Stimulated activated CD8-positive, alpha-beta memory T cell treated with anti-CD3 and anti-CD28 coated beads, Interleukin-4, amount 100 ng/mL, for 4 hours (primary cell): ENCODE data around the gene PAX6.

Source experiments
- DNase-seq, 2 donors: peaks; one replicate each; pipeline ENCODE4 v3.0.0-alpha.2; 2020; ENCODE audit warnings: low read depth in 2 of 2, low spot score in 1 of 2

Gene PAX6

GRCh38 chr11:31810779-31811647 is at the start of gene PAX6:
PAX6 (minus strand) TSS chr11:31811322; CDS start chr11:31806411, 4,911 bp downstream.
- DNase-seq, result no peak

DNA sequence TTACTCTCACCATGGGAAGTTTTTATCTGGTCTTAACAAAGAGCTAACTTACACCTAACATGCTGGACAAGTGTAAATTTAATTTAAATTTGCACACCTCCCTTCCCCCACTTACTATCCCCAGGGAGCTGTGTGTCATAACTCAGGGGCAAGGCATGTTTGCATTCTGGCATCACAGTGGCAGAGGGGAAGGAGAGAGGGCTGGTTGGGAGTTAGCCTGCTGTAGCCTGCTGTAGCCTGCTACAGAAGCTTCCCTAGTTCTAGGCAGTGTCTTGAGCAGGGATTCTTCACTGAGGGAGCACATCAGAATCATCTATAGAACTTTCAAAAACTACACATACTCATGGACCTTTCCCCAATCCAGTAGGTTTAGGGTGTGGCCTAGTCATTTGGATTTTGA is 49.3 kb upstream of the PAX6 start:
- DNase-seq, result no peak

DNA sequence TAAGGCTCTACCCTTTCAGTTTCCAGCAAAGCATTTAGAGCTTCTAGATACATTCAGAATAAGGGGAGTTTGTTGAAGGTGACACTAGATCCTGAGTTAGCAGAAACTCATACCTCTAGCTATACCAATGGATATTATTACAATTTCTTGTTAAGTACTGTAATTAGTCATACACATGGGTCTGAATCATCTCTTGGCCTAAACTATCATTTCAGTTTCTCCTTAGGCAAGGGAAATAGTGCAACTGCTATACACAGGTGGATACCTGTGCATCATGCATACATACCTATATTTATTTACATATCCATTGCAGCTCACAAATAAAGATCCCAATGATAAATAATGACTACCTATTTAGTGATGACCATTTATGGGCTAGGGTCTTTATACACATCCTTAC is 45.1 kb upstream of the PAX6 start:
- DNase-seq, result no peak

- DNase-seq, result no peak
These were observed 44.3 kb upstream of the PAX6 start for GRCh38 chr11:31855466-31855865.

- DNase-seq, result no peak
These were observed 39.2 kb upstream of the PAX6 start for GRCh38 chr11:31850365-31850764.

GRCh38 chr11:31847761-31848160 is 36.6 kb upstream of the PAX6 start:
- no peak for DNase-seq

- DNase-seq, result no peak
These were observed 34.2 kb upstream of the PAX6 start for GRCh38 chr11:31845331-31845730.

GRCh38 chr11:31844351-31844750 is 33.2 kb upstream of the PAX6 start:
- DNase-seq, result no peak

DNA sequence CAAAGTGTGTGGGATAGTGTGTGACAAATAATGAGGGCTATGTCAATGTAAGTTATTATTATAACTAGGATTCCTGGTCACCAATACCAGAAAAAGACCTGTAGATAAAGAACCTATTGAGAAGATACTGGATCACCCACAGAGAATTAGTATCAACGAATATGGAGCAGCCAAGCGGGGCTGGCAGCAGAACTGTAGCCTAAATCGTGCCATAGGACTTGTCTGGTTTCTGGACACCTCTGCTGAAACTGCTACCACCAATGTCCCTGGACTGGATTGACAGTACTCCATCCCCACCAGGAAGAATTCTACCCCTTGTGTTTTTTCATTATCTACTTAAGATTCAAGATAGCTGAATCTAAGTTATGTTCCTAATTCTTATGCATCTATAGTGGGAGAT is 30.3 kb upstream of the PAX6 start:
- DNase-seq, result no peak

DNA sequence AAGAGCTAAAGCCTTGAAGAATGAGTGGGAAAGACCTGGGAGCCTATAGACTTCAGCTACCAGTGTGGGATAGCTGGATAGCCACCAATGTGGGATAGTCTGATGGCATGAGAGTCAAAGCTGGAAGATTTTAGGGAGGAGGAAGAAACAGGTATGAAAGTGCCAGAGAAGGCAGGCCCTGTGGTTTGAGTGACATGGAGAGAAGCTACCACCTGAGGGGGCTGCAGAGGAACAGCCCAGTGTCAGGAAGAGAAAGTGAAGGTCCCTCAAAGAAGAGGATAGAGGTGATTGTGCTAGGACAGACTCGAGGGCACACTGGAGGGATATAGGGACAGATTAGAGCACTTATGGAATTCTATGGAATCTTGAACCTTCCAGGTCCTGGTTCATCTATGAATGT is 23.1 kb upstream of the PAX6 start:
- DNase-seq, result no peak

DNA sequence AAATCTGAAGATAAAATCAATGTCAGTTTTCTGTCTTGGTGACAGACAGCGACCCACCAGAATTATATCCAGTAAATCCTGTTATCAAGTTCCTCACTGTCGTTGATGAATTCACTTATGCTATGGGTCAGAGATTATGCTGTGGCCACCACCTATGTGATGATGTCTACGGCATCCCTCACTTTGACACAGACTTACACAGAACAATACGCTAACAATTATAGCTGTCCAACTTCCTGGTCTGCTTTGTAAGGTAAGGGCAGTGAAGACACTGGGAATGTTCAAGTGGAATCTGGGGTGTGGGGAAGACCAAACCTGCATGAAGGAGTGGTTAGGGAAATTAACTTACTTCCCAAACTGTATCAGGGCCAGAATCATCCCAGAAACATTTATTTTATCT is 19.3 kb upstream of the PAX6 start:
- no peak for DNase-seq

- no peak for DNase-seq
These were observed 17.1 kb upstream of the PAX6 start for GRCh38 chr11:31828217-31828616.

- DNase-seq, result no peak
These were observed 16.5 kb upstream of the PAX6 start for GRCh38 chr11:31827455-31828206.

GRCh38 chr11:31826536-31827438 is 15.7 kb upstream of the PAX6 start:
- no peak for DNase-seq

DNA sequence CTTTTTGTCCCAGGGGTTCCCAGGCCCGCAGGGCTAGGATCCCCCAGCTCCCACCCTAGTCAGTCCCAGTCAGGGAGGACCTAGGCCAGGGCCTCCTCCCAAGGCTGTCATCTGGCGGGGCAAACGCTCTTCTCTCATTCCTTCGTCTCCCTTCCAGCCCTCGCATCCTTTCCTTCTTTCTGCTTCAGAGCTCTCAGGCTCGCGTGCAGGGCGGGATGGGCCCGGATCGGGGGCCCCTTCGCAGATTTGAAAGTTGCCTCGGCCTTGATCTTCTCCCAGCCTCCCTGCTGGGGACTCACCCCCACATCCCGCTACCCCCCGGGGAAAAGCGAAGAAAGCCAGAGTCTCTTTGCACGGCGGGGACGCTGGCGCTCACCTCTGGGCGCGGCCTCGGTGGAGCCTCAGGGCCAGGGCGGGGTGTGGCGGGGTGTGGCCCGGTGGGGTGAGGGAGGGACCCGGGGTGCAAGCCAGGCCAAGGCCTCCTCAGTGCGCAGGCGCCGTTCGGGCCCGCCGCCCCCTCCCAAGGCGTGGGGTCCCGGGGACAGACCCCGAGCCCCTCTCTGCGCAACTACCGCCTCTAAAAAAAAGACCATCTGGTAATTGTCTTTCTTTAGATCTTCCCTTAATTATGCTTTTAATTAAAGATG is 14.8 kb upstream of the PAX6 start:
- DNase-seq, result no peak

- DNase-seq, result no peak
These were observed 14.0 kb upstream of the PAX6 start for GRCh38 chr11:31824879-31825837.

- DNase-seq, result no peak
These were observed 13.3 kb upstream of the PAX6 start for GRCh38 chr11:31824332-31824878.

DNA sequence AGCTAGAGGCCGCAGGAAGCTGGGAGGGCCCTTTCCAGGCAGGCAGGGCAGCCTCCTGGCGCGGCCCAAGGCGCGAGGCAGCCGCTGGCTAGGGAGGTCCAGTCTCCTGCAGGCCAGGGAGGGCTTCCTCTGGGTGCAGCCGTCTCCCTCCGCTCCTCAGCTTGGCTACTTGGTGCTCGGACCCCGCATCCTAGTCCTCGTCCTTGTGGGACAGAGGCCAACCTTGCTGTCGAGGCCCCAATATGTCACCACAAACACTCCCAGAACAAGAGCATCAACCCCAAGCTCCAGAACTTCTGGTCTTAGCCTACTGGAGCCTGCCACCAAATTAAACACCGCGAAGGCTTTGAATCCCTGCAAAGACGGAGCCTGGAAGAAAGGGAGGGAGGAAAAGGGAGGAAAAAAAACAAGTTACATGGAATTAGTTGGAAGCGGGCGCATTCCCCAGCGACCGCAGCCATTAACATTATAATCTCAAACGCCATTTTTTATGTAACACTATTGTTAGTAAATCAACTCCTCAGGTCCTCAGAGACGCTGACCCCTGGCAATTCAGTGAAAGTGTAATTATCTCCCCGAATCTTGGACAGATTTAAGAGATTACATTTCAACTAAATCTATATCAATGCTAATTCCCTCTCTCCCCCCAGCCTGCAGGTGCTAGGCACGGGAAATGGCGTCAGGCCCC is 12.7 kb upstream of the PAX6 start:
- no peak for DNase-seq
